ENCODE results near the gene DOK4.

DNA sequence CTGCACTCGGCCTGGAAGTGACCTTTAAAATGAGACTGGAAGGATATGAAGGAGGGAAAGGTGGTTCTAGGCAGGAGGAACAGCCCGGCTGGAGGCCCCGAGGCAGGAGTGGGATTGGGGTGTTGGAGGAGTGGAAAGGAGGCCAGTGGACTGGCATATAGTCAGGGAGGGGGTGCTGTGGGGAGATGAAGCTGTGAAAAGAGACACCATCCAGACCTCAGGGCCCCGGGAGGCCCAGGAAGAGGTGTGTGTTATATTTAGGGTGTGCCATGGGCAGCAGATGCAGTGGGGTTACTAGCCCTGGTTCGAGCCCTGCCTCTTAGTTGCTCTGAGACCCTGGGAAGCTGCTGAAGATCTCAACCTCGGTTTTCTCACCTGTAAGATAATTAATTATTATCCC, 18.9 kb upstream of the DOK4 start:
- TF ChIP-seq, protein P1, sequence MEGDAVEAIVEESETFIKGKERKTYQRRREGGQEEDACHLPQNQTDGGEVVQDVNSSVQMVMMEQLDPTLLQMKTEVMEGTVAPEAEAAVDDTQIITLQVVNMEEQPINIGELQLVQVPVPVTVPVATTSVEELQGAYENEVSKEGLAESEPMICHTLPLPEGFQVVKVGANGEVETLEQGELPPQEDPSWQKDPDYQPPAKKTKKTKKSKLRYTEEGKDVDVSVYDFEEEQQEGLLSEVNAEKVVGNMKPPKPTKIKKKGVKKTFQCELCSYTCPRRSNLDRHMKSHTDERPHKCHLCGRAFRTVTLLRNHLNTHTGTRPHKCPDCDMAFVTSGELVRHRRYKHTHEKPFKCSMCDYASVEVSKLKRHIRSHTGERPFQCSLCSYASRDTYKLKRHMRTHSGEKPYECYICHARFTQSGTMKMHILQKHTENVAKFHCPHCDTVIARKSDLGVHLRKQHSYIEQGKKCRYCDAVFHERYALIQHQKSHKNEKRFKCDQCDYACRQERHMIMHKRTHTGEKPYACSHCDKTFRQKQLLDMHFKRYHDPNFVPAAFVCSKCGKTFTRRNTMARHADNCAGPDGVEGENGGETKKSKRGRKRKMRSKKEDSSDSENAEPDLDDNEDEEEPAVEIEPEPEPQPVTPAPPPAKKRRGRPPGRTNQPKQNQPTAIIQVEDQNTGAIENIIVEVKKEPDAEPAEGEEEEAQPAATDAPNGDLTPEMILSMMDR (IDR thresholded peaks at IDR 0.05), result no peak
- TF ChIP-seq EP300 (IDR thresholded peaks at IDR 0.05), result no peak
- no peak for TF ChIP-seq POLR2A (IDR thresholded peaks at IDR 0.05)
- TF ChIP-seq POLR2AphosphoS5 (IDR thresholded peaks at IDR 0.05), result no peak

All from gastroesophageal sphincter (tissue), 3 donors.